HepG2 (cell line): ENCODE measurements around the gene CHKA. TPM values are rescaled to one million over a fixed set of nuclear protein-coding genes. Genes with fewer than 3 reads are reported as not detected.

ENCODE experiments used
- ATAC-seq: fragments of 200-7000 bp; cut with Tn5 transposase; 3 replicates; pipeline ENCODE4 v1.9.1; 2020; ENCODE audit warnings: mild to moderate bottlenecking, moderate library complexity
- BruUV-seq: library from RNA; stranded (reverse); fragments of 400-500 nt; replicated peaks from 2 replicates; lab custom pipeline; 2021; lab: Mats Ljungman, UMichigan
- CTCF ChIA-PET: fragments of 300-600 bp; formaldehyde crosslinking; extraction: SDS; loops from one replicate; lab custom pipeline; 2021; ENCODE audit warnings: low total read pairs, inconsistent platforms, low intra/inter-chr PET ratio; lab: Yijun Ruan, JAX
- POLR2A ChIA-PET: fragments of 350-600 bp; sonication (Branson Sonifier 250); formaldehyde crosslinking; loops from one replicate; lab custom pipeline; 2020; ENCODE audit warnings: antibody characterized with exemption, inconsistent platforms; lab: Yijun Ruan, JAX
- DNase-seq: peaks from one replicate; pipeline ENCODE4 v3.0.0-alpha.2; 2015; ENCODE audit warnings: low spot score
- FAIRE-seq: peaks from 3 replicates; lab custom pipeline; 2011; peaks lifted over from hg19 to GRCh38; lab: Jason Lieb, UNC
- H2AFZ ChIP-seq: one replicate; pipeline ENCODE4 v1.6.1; 2011; ENCODE audit warnings: low read length, inconsistent platforms
- H3K27ac ChIP-seq: fragments of 300-600 bp; 3 replicates; pipeline ENCODE4 v1.8.0; 2011; ENCODE audit warnings: mixed run types, mild to moderate bottlenecking, mixed read lengths, low read length, inconsistent platforms; ENCODE audit not compliant: insufficient read depth; ENCODE audit errors: extremely low read length
- H3K27me3 ChIP-seq, 2 experiments: fragments of 200-600 bp in 1 of 2; 2 replicates in 1 of 2; 3 replicates in 1 of 2; pipeline versions ENCODE4 v1.6.0 to v1.8.0; 2011; ENCODE audit warnings: low read length in 2 of 2, mild to moderate bottlenecking in 2 of 2, moderate library complexity in 2 of 2, inconsistent platforms in 1 of 2; ENCODE audit not compliant: insufficient read depth in 2 of 2, control insufficient read depth in 1 of 2
- H3K36me3 ChIP-seq, 2 experiments: fragments of 200-600 bp in 1 of 2; replicated peaks in 1 of 2; 2 replicates in 1 of 2; 3 replicates in 1 of 2; pipeline versions ENCODE4 v1.5.1 to v1.8.0; 2011; ENCODE audit warnings: low read length in 2 of 2, inconsistent platforms in 1 of 2; ENCODE audit not compliant: insufficient read depth in 2 of 2, control insufficient read depth in 1 of 2
- H3K4me1 ChIP-seq: 2 replicates; pipeline ENCODE4 v1.5.1; 2012; ENCODE audit warnings: low read length, inconsistent platforms; ENCODE audit not compliant: insufficient read depth
- H3K4me2 ChIP-seq: 2 replicates; pipeline ENCODE4 v1.6.0; 2011; ENCODE audit warnings: low read depth, low read length, inconsistent platforms
- H3K4me3 ChIP-seq, 3 experiments: fragments of 200-600 bp in 1 of 3; sonication (generic), shearing (Covaris generic) in 1 of 3; replicated peaks in 1 of 3; 2 replicates each; pipeline ENCODE4 v1.5.1; 2011 to 2016; ENCODE audit warnings: low read length in 3 of 3, inconsistent platforms in 2 of 3, low read depth in 2 of 3, mild to moderate bottlenecking in 2 of 3, control low read depth in 1 of 3, mixed read lengths in 1 of 3; ENCODE audit not compliant: insufficient read depth in 1 of 3
- H3K79me2 ChIP-seq: one replicate; pipeline ENCODE4 v1.6.1; 2011; ENCODE audit warnings: low read length, inconsistent platforms; ENCODE audit not compliant: insufficient read depth
- H3K9ac ChIP-seq: 2 replicates; pipeline ENCODE4 v1.6.0; 2011; ENCODE audit warnings: mild to moderate bottlenecking, low read depth, low read length, inconsistent platforms; ENCODE audit not compliant: insufficient read depth
- H3K9me3 ChIP-seq: 2 replicates; pipeline ENCODE4 v1.5.1; 2012; ENCODE audit warnings: mild to moderate bottlenecking, low read length
- H4K20me1 ChIP-seq: 2 replicates; pipeline ENCODE4 v1.6.0; 2011; ENCODE audit warnings: inconsistent platforms, mild to moderate bottlenecking, low read length, moderate library complexity; ENCODE audit not compliant: insufficient read depth
- POLR2AphosphoS5 ChIP-seq: IDR thresholded peaks from 2 replicates; pipeline ENCODE4 v1.6.1; 2012; ENCODE audit warnings: low read depth, low read length
- RBM22 ChIP-seq: fragments of 200-400 bp; formaldehyde crosslinking; optimal IDR thresholded peaks from 2 replicates; pipeline ENCODE3; 2017; ENCODE audit warnings: mild to moderate bottlenecking, low read length, moderate library complexity
- ZNF121 ChIP-seq: sonication (generic); formaldehyde crosslinking; IDR thresholded peaks from 2 replicates; pipeline ENCODE4 v1.5.0; 2020; ENCODE audit warnings: mild to moderate bottlenecking, missing genetic modification reagents
- ZNF225 ChIP-seq: sonication (generic); formaldehyde crosslinking; IDR thresholded peaks from 2 replicates; pipeline ENCODE4 v1.4.0; 2020; ENCODE audit warnings: mild to moderate bottlenecking, missing genetic modification reagents
- ZNF605 ChIP-seq: sonication (generic); formaldehyde crosslinking; IDR thresholded peaks from 2 replicates; pipeline ENCODE4 v1.8.0; 2022; ENCODE audit warnings: mild to moderate bottlenecking, missing genetic modification reagents
- WGBS: methylation state at CpG from one replicate; pipeline ENCODE4 v1.1.6; 2017; ENCODE audit warnings: low lambda C conversion rate; 5-methylcytosine and 5-hydroxymethylcytosine counted together
- in situ Hi-C: cut with HindIII; loops from 2 replicates; pipeline ENCODE4 v1.10.0; 2017; ENCODE audit warnings: low pct_unique_long_range_greater_than_20kb; ENCODE audit not compliant: extremely low pct_ligation_motif_present
- intact Hi-C: fragments of 100-400 bp; cut with micrococcal nuclease; formaldehyde crosslinking; loops from one replicate; pipeline ENCODE4 v1.10.0; 2022; ENCODE audit not compliant: unreplicated experiment
- polyA plus RNA-seq, 8 experiments: library from polyadenylated mRNA; depleted of rRNA in 3 of 8; stranded (reverse) in 7 of 8; unstranded in 1 of 8; fragments of >200 nt; fragmentation: Illumina TruSeq in 4 of 8; extraction: Trizol in 4 of 8; gene quantifications; 2 replicates each; pipeline versions ENCODE4 v1.2.1 to v1.2.3, GENCODE V29; 2011 to 2016; ENCODE audit warnings: low read depth in 4 of 8, missing spikeins in 1 of 8, mixed read lengths in 1 of 8; ENCODE audit not compliant: insufficient read depth in 1 of 8
- total RNA-seq, 5 experiments: library from RNA; depleted of rRNA; stranded (reverse); fragments of >200 nt; fragmentation: Illumina TruSeq; extraction: Trizol; gene quantifications; 2 replicates each; pipeline ENCODE4 v1.2.3, GENCODE V29; 2016; ENCODE audit warnings: low read depth in 1 of 5
- TF ChIP-seq, protein P1 (sequence below), 2 experiments: fragments of 450-650 bp in 1 of 2; sonication (generic) in 1 of 2; formaldehyde crosslinking in 1 of 2; IDR thresholded peaks; 2 replicates each; pipeline versions ENCODE4 v1.6.1 to v1.8.0; 2016 to 2022; ENCODE audit warnings: antibody characterized with exemption in 1 of 2, mild to moderate bottlenecking in 1 of 2, missing genetic modification reagents in 1 of 2

CHKA gene
- total and polyA plus RNA-seq, 2 of the 13 experiments (the other 11 are each of a cell fraction or from before 2014, with no cell fraction given) = 71.6 to 92.7 TPM

DNA sequence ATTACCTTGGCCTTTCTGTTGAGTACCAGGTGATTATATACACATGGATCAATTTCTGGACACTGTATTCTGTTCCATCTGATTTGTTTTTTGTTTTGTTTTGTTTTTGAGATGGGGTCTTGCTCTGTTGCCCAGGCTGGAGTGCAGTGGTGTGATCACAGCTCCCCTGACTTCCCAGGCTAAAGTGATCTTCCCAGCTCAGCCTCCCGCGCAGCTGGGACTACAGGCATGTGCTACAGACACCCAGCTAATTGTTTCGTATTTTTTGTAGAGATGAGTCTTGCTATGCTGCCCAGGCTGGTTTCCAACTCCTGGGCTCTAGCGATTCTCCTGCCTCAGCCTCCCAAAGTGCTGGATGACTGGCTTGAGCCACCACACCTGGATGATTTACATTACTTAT is 63.4 kb downstream of the CHKA start:
- FAIRE-seq (no peak), ATAC-seq (no peak), DNase-seq (no peak)
- intact Hi-C loops (no loop called here), in situ Hi-C loops (no loop called here)
- CTCF ChIA-PET = no interaction called here
- no peak overlapping the region for H3K27ac ChIP-seq
- POLR2A ChIA-PET = no interaction called here
- no peaks in the 10 kb centered on the region for H3K4me1 ChIP-seq
- H3K9ac ChIP-seq = no peak overlapping the region
- peaks cover 23 to 49% of the 10 kb centered on the region in 2 experiments for H3K36me3 ChIP-seq
- no peak for TF ChIP-seq ZNF225 (CRISPR knock-in tag)
- peak; percentile 86 for TF ChIP-seq ZNF121
- no peaks in the 10 kb centered on the region for H3K79me2 ChIP-seq
- H3K27me3 ChIP-seq = no peaks in the 10 kb centered on the region
- WGBS = 99% methylated on average over 4 of the region's 4 CpGs
- BruUV-seq = no TSS peak
- no peaks in the 10 kb centered on the region for H4K20me1 ChIP-seq
- H3K4me2 ChIP-seq = no peak overlapping the region
- H2AFZ ChIP-seq = no peak overlapping the region
- no peaks in the 10 kb centered on the region for H3K9me3 ChIP-seq
- no peak overlapping the region for H3K4me3 ChIP-seq

DNA sequence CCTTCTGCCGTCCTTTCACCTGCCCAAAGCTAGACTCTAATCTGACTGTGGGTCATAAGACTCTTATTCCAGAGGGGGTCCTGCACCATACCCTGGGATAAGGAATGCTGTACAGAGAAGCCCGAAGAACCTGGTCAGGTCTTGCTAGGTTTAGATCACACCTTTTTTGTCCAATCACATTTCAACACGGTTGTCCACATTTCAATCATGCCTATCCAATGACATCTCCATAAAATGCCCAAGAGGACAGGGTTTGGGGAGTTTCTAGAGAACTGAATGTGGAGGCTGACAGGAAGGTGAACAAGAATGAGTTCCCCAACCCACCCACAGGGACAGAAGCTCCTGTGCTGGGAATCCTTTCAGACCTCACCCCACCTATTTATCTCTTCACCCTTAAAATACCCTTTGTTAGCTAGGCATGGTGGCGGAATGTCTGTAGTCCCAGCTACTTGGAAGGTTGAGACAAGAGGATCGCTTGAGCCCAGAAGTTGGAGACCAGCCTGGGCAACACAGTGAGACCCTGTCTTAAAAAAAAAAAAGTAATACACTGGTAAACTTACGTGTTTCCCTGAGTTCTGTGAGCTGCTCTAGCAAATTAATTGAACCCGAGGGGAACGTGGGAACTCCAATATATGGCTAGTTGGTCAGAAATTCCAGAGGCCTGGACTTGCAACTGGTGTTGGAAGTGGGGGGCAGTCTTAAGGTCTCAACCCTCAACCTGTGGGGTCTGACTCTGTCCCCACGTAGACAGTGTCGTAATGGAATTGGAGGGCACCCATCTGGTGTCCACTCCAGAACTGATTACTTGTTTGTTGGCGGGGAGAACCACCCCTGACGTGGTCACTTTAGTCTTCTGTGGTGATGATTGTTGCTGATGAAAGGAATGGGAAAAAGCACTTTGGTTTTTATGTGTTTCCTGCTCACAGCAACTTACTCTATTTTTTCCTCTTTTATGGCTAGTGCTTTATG is 64.6 kb downstream of the CHKA start:
- H3K27ac ChIP-seq = no peak overlapping the region
- CTCF ChIA-PET = no interaction called here
- FAIRE-seq (no peak), ATAC-seq (no peak), DNase-seq (peak; percentile 27)
- in situ Hi-C loops = no loop called here
- no TSS peak for BruUV-seq
- POLR2A ChIA-PET = no interaction called here
- peaks cover 15 to 41% of the 10 kb centered on the region in 2 experiments for H3K36me3 ChIP-seq
- H3K4me3 ChIP-seq = no peak overlapping the region
- H3K9me3 ChIP-seq = no peaks in the 10 kb centered on the region
- H3K27me3 ChIP-seq = no peaks in the 10 kb centered on the region
- intact Hi-C loops = no loop called here
- no peaks in the 10 kb centered on the region for H3K79me2 ChIP-seq
- no peak overlapping the region for H3K4me2 ChIP-seq
- H3K4me1 ChIP-seq = no peaks in the 10 kb centered on the region
- H2AFZ ChIP-seq = no peak overlapping the region
- 95% methylated on average over 11 of the region's 12 CpGs for WGBS
- no peak overlapping the region for H3K9ac ChIP-seq
- peaks cover under 1% of the 10 kb centered on the region; the same call in 1 of the 2 replicates for H4K20me1 ChIP-seq
- peak; percentile 18 for TF ChIP-seq POLR2AphosphoS5
- TF ChIP-seq ZNF605 (CRISPR knock-in tag) = 0 out of 2 replicates have a peak, but pooled peaks have one; percentile 19
- TF ChIP-seq, protein P1, sequence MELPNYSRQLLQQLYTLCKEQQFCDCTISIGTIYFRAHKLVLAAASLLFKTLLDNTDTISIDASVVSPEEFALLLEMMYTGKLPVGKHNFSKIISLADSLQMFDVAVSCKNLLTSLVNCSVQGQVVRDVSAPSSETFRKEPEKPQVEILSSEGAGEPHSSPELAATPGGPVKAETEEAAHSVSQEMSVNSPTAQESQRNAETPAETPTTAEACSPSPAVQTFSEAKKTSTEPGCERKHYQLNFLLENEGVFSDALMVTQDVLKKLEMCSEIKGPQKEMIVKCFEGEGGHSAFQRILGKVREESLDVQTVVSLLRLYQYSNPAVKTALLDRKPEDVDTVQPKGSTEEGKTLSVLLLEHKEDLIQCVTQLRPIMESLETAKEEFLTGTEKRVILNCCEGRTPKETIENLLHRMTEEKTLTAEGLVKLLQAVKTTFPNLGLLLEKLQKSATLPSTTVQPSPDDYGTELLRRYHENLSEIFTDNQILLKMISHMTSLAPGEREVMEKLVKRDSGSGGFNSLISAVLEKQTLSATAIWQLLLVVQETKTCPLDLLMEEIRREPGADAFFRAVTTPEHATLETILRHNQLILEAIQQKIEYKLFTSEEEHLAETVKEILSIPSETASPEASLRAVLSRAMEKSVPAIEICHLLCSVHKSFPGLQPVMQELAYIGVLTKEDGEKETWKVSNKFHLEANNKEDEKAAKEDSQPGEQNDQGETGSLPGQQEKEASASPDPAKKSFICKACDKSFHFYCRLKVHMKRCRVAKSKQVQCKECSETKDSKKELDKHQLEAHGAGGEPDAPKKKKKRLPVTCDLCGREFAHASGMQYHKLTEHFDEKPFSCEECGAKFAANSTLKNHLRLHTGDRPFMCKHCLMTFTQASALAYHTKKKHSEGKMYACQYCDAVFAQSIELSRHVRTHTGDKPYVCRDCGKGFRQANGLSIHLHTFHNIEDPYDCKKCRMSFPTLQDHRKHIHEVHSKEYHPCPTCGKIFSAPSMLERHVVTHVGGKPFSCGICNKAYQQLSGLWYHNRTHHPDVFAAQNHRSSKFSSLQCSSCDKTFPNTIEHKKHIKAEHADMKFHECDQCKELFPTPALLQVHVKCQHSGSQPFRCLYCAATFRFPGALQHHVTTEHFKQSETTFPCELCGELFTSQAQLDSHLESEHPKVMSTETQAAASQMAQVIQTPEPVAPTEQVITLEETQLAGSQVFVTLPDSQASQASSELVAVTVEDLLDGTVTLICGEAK (IDR thresholded peaks at IDR 0.05) = no peak
- TF ChIP-seq, protein P1 (CRISPR knock-in tag; IDR thresholded peaks at IDR 0.05) = no peak
- peak; percentile 73 for TF ChIP-seq RBM22
